Measurements from ENCODE around the gene GAREM1. TPM values are rescaled to one million over a fixed set of nuclear protein-coding genes. Genes with fewer than 3 reads are reported as not detected.

GAREM1 gene
- total RNA-seq, 1 experiment from 2014 or later: 11.1 TPM

DNA sequence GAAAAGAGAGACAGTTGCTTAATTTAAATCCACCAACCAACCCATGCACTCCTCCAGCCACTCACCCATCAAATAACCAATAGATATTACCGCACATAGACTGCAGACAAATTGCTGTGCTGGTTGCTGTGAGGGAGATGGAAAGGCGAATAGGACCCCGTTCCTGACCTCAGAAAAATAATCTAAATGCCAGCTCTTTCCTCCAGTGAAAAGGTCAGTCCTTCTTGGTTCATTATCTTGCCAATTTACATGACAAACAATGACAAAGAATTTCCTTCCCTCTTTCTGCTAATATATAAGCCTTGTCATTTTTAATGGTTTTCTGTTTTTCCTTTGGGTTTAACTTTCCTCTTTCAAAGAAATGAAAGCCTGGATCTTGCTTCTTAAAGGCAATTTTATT is 219.2 kb downstream of the GAREM1 start:
- ChIA-PET POLR2A (no interaction called here), RAD21 (ENCODE audit: low non-redundant PET in 1 of 2, low total read pairs in 2 of 2, uncharacterized antibody in 2 of 2, unreplicated experiment in 2 of 2) (no interaction called here), CTCF (no interaction called here)
- no peaks in the 10 kb centered on the region for H3K36me3 ChIP-seq (ENCODE audit: control insufficient read depth in 1 of 2, insufficient read depth in 2 of 2, low read length in 2 of 2)
- H3K4me3 ChIP-seq (replicated peaks in 1 of 2; ENCODE audit: low read depth in 1 of 2, low read length in 2 of 2): no peak overlapping the region
- H2AFZ ChIP-seq (ENCODE audit: low read depth, low read length, poor library complexity, severe bottlenecking): no peak overlapping the region
- no TSS peak for BruUV-seq (replicated peaks)
- H3K4me2 ChIP-seq (ENCODE audit: low read length): no peak overlapping the region
- TF ChIP-seq SP1 (IDR thresholded peaks at IDR 0.05; ENCODE audit: low read depth) (no peak), POLR2AphosphoS5 (IDR thresholded peaks at IDR 0.05; ENCODE audit: low read depth, low read length) (no peak), JUND (IDR thresholded peaks at IDR 0.05) (no peak), ZBTB33 (IDR thresholded peaks at IDR 0.05; ENCODE audit: extremely low read depth, insufficient replicate concordance, low read length) (no peak), SIN3A (IDR thresholded peaks at IDR 0.05; ENCODE audit: low read depth) (no peak)
- H3K4me1 ChIP-seq (ENCODE audit: control insufficient read depth in 1 of 2, insufficient read depth in 2 of 2, low read length in 2 of 2): no peaks in the 10 kb centered on the region
- no peak overlapping the region for H3K27ac ChIP-seq (ENCODE audit: low read depth, low read length)
- no peaks in the 10 kb centered on the region for H3K9me3 ChIP-seq (ENCODE audit: control insufficient read depth in 1 of 2, insufficient read depth in 1 of 2, low read depth in 1 of 2, low read length in 2 of 2)
- ATAC-seq (no peak), DNase-seq (ENCODE audit: low read depth, low spot score) (no peak)
- H4K20me1 ChIP-seq (ENCODE audit: insufficient read depth): no peaks in the 10 kb centered on the region
- no peak overlapping the region for H3K9ac ChIP-seq (ENCODE audit: low read length)
- no peaks in the 10 kb centered on the region for H3K79me2 ChIP-seq (ENCODE audit: insufficient read depth, low read length)
- intact Hi-C loops (cut with micrococcal nuclease): no loop called here
- H3K27me3 ChIP-seq (ENCODE audit: insufficient read depth, low read length): no peaks in the 10 kb centered on the region
- no peaks in the 10 kb centered on the region for H3K9me2 ChIP-seq (ENCODE audit: insufficient read depth)

GRCh38 chr18:32249147-32249929 is 221.3 kb downstream of the GAREM1 start:
- Histone ChIP-seq H3K27ac (ENCODE audit: low read depth, low read length) (no peak overlapping the region), H3K9me3 (ENCODE audit: control insufficient read depth in 1 of 2, insufficient read depth in 1 of 2, low read depth in 1 of 2, low read length in 2 of 2) (no peaks in the 10 kb centered on the region), H3K79me2 (ENCODE audit: insufficient read depth, low read length) (no peaks in the 10 kb centered on the region), H4K20me1 (ENCODE audit: insufficient read depth) (no peaks in the 10 kb centered on the region), H2AFZ (ENCODE audit: low read depth, low read length, poor library complexity, severe bottlenecking) (no peak overlapping the region), H3K4me2 (ENCODE audit: low read length) (no peak overlapping the region), H3K27me3 (ENCODE audit: insufficient read depth, low read length) (no peaks in the 10 kb centered on the region), H3K4me1 (ENCODE audit: control insufficient read depth in 1 of 2, insufficient read depth in 2 of 2, low read length in 2 of 2) (no peaks in the 10 kb centered on the region), H3K9me2 (ENCODE audit: insufficient read depth) (no peaks in the 10 kb centered on the region), H3K9ac (ENCODE audit: low read length) (no peak overlapping the region), H3K36me3 (ENCODE audit: control insufficient read depth in 1 of 2, insufficient read depth in 2 of 2, low read length in 2 of 2) (no peaks in the 10 kb centered on the region), H3K4me3 (replicated peaks in 1 of 2; ENCODE audit: low read depth in 1 of 2, low read length in 2 of 2) (no peak overlapping the region)
- no peak for ATAC-seq
- intact Hi-C loops (cut with micrococcal nuclease): no loop called here
- DNase-seq (ENCODE audit: low read depth, low spot score): no peak
- no TSS peak for BruUV-seq (replicated peaks)
- ChIA-PET POLR2A (no interaction called here), RAD21 (ENCODE audit: low non-redundant PET in 1 of 2, low total read pairs in 2 of 2, uncharacterized antibody in 2 of 2, unreplicated experiment in 2 of 2) (no interaction called here), CTCF (interaction anchor here (1.0 kb wide), 1 partner anchor 10 kb away, joined by 3 read pairs; no protein-coding TSS in a partner anchor)
- no peak for TF ChIP-seq ZFX (IDR thresholded peaks at IDR 0.05)
- no peak for TF ChIP-seq TCF7L2 (IDR thresholded peaks at IDR 0.05; ENCODE audit: borderline replicate concordance, extremely low read depth, insufficient read depth, insufficient read length)
- TF ChIP-seq POLR2A (IDR thresholded peaks at IDR 0.05; ENCODE audit: borderline replicate concordance, extremely low read depth, insufficient read depth, insufficient read length): no peak
- no peak for TF ChIP-seq RAD21 (IDR thresholded peaks at IDR 0.05; ENCODE audit: low read depth)
- TF ChIP-seq, protein P1, sequence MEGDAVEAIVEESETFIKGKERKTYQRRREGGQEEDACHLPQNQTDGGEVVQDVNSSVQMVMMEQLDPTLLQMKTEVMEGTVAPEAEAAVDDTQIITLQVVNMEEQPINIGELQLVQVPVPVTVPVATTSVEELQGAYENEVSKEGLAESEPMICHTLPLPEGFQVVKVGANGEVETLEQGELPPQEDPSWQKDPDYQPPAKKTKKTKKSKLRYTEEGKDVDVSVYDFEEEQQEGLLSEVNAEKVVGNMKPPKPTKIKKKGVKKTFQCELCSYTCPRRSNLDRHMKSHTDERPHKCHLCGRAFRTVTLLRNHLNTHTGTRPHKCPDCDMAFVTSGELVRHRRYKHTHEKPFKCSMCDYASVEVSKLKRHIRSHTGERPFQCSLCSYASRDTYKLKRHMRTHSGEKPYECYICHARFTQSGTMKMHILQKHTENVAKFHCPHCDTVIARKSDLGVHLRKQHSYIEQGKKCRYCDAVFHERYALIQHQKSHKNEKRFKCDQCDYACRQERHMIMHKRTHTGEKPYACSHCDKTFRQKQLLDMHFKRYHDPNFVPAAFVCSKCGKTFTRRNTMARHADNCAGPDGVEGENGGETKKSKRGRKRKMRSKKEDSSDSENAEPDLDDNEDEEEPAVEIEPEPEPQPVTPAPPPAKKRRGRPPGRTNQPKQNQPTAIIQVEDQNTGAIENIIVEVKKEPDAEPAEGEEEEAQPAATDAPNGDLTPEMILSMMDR (IDR thresholded peaks at IDR 0.05 in 2 of 3, conservative IDR thresholded peaks at IDR 0.05 in 1 of 3; ENCODE audit: borderline replicate concordance in 1 of 3, insufficient read depth in 1 of 3, low read depth in 2 of 3, low read length in 2 of 3): no peak
- TF ChIP-seq, protein P2, sequence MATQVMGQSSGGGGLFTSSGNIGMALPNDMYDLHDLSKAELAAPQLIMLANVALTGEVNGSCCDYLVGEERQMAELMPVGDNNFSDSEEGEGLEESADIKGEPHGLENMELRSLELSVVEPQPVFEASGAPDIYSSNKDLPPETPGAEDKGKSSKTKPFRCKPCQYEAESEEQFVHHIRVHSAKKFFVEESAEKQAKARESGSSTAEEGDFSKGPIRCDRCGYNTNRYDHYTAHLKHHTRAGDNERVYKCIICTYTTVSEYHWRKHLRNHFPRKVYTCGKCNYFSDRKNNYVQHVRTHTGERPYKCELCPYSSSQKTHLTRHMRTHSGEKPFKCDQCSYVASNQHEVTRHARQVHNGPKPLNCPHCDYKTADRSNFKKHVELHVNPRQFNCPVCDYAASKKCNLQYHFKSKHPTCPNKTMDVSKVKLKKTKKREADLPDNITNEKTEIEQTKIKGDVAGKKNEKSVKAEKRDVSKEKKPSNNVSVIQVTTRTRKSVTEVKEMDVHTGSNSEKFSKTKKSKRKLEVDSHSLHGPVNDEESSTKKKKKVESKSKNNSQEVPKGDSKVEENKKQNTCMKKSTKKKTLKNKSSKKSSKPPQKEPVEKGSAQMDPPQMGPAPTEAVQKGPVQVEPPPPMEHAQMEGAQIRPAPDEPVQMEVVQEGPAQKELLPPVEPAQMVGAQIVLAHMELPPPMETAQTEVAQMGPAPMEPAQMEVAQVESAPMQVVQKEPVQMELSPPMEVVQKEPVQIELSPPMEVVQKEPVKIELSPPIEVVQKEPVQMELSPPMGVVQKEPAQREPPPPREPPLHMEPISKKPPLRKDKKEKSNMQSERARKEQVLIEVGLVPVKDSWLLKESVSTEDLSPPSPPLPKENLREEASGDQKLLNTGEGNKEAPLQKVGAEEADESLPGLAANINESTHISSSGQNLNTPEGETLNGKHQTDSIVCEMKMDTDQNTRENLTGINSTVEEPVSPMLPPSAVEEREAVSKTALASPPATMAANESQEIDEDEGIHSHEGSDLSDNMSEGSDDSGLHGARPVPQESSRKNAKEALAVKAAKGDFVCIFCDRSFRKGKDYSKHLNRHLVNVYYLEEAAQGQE (IDR thresholded peaks at IDR 0.05; ENCODE audit: low read depth): no peak
- TF ChIP-seq SP1 (IDR thresholded peaks at IDR 0.05; ENCODE audit: low read depth): no peak
- TF ChIP-seq FOSL1 (IDR thresholded peaks at IDR 0.05; ENCODE audit: low read depth): no peak

All from HCT116 (cell line).